Glutamatergic neuron (in vitro differentiated cells): ENCODE measurements around the gene TRPV2. TPM values are rescaled to one million over a fixed set of nuclear protein-coding genes. Genes with fewer than 3 reads are reported as not detected.
A peak's percentile ranks its signal among the peaks of the same experiment; 100 is the strongest.
"Not testable (repeated sequence)": the region's sequence is repeated elsewhere in the genome, so short reads cannot be mapped to it uniquely, and the experiment has no call there.

Experiments
- DNase-seq: peaks from one replicate; pipeline ENCODE4 v3.0.0; 2022
- H3K27ac Mint-ChIP-seq: one replicate; pipeline ENCODE4 v1.8.0; 2020; ENCODE audit warnings: mild to moderate bottlenecking, mixed read lengths, inconsistent platforms; ENCODE audit not compliant: unreplicated experiment
- H3K27me3 Mint-ChIP-seq: one replicate; pipeline ENCODE4 v1.8.0; 2020; ENCODE audit warnings: mild to moderate bottlenecking, moderate library complexity, mixed read lengths, inconsistent platforms; ENCODE audit not compliant: unreplicated experiment
- H3K36me3 Mint-ChIP-seq: one replicate; pipeline ENCODE4 v1.8.0; 2020; ENCODE audit warnings: mild to moderate bottlenecking, mixed read lengths, inconsistent platforms; ENCODE audit not compliant: unreplicated experiment
- H3K4me1 Mint-ChIP-seq: one replicate; pipeline ENCODE4 v1.8.0; 2020; ENCODE audit warnings: mild to moderate bottlenecking, low read depth, mixed read lengths, inconsistent platforms; ENCODE audit not compliant: unreplicated experiment
- H3K4me3 Mint-ChIP-seq: one replicate; pipeline ENCODE4 v1.8.0; 2020; ENCODE audit warnings: mild to moderate bottlenecking, mixed read lengths, inconsistent platforms; ENCODE audit not compliant: unreplicated experiment
- H3K9me3 Mint-ChIP-seq: one replicate; pipeline ENCODE4 v1.8.0; 2020; ENCODE audit warnings: mild to moderate bottlenecking, moderate library complexity, mixed read lengths, inconsistent platforms; ENCODE audit not compliant: unreplicated experiment
- total RNA-seq: library from RNA; stranded (reverse); fragmentation: NEBNext Ultra II Directional; extraction: Animal tissue kit (Norgen Biotek cat#: 25700); gene quantifications from one replicate; pipeline ENCODE4 v1.2.1, GENCODE V29; 2021; ENCODE audit not compliant: unreplicated experiment
- TF ChIP-seq, protein P1 (sequence below): fragments of 200-600 bp; sonication (generic); IDR thresholded peaks from one replicate; pipeline ENCODE4 v1.5.0; 2021; ENCODE audit not compliant: partially characterized antibody, unreplicated experiment

Gene TRPV2
- total RNA-seq, 1 donor from 2014 or later: 27.0 TPM

DNA sequence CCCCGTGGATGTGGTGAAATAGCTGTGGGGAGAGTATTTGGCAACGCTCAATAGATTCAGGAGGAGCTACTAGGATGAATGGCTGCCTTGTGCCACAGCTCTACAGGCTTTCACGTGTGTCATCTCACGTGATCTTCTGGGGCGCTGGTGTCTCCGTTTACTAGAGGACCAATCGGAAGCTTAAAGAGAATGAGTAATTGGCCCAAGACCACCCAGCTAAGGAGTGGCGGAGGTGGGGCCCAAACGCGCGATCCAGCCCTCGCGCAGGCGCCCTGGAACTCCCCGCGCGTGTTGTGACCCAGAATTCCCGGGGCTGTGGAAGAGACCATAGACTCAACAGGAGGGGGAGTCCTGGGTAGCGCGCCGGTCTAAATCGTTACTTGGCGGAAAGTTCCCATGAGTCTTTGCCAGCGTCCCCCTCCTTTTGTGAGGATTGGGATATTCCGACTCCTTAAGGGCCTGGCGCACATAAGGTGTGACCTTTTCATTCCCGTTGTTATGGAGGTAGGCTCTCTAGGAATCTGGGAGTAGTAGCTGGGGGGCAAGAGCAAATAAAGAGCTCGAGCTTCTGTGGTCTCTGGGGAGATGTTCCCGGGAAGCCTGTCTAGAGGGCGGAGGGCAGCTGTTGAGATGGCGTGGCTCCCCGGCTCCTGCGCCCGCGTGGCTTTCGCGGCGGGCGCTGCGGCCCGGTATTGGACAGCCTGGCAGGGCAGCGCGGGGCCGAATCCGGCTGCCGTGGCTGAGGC, 23.4 kb downstream of the TRPV2 start:
- TF ChIP-seq, protein P1, sequence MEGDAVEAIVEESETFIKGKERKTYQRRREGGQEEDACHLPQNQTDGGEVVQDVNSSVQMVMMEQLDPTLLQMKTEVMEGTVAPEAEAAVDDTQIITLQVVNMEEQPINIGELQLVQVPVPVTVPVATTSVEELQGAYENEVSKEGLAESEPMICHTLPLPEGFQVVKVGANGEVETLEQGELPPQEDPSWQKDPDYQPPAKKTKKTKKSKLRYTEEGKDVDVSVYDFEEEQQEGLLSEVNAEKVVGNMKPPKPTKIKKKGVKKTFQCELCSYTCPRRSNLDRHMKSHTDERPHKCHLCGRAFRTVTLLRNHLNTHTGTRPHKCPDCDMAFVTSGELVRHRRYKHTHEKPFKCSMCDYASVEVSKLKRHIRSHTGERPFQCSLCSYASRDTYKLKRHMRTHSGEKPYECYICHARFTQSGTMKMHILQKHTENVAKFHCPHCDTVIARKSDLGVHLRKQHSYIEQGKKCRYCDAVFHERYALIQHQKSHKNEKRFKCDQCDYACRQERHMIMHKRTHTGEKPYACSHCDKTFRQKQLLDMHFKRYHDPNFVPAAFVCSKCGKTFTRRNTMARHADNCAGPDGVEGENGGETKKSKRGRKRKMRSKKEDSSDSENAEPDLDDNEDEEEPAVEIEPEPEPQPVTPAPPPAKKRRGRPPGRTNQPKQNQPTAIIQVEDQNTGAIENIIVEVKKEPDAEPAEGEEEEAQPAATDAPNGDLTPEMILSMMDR: no peak
- H3K4me3 Mint-ChIP-seq: peak overlapping the region; percentile 98
- peaks cover 19% of the 10 kb centered on the region for H3K27me3 Mint-ChIP-seq
- H3K9me3 Mint-ChIP-seq: peaks cover 12% of the 10 kb centered on the region
- H3K27ac Mint-ChIP-seq: peak overlapping the region; percentile 99
- peak; percentile 95 for DNase-seq
- peaks cover 6% of the 10 kb centered on the region for H3K36me3 Mint-ChIP-seq
- H3K4me1 Mint-ChIP-seq: peaks cover 25% of the 10 kb centered on the region

DNA sequence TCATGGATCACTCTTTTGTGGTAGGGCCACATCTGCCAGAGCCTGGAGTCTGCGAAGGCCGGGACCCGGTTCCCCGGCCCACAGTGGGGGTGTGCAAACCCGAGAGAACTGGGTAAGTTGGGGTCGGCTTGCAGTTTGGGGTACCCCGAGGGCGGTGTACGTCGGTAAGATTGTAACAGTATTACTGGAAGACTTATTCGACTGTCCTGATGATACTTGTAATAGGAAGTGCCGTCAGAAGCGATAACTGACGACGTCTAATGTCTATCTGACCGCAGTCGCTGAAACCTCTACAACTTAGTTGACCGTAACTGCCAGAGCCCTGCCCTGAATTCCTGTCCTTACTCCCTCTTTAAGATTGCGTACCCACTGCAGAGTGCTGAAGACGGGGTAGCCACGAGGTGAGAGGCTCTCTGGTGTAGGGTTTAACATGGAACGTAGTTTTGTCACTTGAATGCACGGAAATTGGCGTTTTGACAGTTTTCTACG, 24.0 kb downstream of the TRPV2 start:
- Mint-ChIP-seq H3K27me3 (peaks cover 19% of the 10 kb centered on the region), H3K36me3 (peaks cover 6% of the 10 kb centered on the region), H3K9me3 (peaks cover 13% of the 10 kb centered on the region), H3K27ac (peak overlapping the region; percentile 99), H3K4me3 (peak overlapping the region; percentile 98), H3K4me1 (peaks cover 31% of the 10 kb centered on the region)
- TF ChIP-seq, protein P1: no peak
- no peak for DNase-seq

DNA sequence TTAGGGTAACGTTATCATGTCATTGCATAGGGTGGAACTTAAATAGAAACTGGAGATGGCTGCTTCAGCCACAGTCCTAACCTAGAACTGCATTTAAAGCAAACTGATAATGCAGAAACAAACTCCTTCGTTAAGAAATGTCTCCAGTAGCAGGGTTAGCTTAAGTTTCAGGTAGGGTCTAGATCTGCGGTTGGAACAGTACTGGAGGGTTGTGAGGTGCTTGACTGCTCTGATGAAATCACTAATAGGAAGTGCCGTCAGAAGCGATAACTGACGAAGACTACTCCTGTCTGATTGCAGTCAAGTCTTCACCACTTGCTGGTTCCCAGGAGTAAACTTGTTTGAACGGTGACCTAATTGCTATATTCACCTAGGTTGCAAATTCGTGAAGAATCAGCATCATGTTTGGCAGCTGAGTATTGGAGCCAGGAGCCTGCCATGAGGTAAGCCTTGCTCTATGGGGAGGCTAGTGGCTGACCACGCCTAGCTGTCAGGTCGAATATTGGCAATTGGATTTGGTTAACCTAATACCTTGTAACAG, 24.5 kb downstream of the TRPV2 start:
- peaks cover 6% of the 10 kb centered on the region for H3K36me3 Mint-ChIP-seq
- H3K4me3 Mint-ChIP-seq: peak overlapping the region; percentile 98
- peak overlapping the region; percentile 99 for H3K27ac Mint-ChIP-seq

DNA sequence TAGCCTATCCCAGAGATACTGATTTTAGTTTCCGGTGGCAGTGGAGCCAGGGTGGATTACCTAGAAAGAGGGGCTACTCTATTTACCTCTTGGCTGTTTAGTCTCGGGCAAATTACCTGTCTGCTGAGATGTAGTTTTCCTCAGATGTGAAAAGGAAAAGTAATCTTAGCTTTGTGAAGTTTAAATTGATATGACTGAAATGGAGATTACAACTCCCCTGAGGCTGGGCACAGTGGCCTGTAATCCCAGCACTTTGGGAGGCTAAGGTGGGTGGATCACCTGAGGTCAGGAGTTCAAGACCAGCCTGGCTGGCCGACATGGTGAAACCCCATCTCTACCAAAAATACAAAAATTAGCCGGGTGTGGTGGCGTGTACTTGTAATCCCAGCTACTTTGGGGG, 25.0 kb downstream of the TRPV2 start:
- Mint-ChIP-seq H3K27ac (peak overlapping the region; percentile 99), H3K4me1 (peaks cover 31% of the 10 kb centered on the region), H3K9me3 (peaks cover 17% of the 10 kb centered on the region), H3K4me3 (peak overlapping the region; percentile 98), H3K27me3 (peaks cover 19% of the 10 kb centered on the region)
- not testable (repeated sequence) for H3K36me3 Mint-ChIP-seq, DNase-seq

More for the DNA sequence above, 24.5 kb downstream of the TRPV2 start:
- peaks cover 14% of the 10 kb centered on the region for H3K9me3 Mint-ChIP-seq
- no peak for DNase-seq
- peaks cover 19% of the 10 kb centered on the region for H3K27me3 Mint-ChIP-seq
- H3K4me1 Mint-ChIP-seq: peaks cover 31% of the 10 kb centered on the region
- TF ChIP-seq, protein P1: no peak

DNA sequence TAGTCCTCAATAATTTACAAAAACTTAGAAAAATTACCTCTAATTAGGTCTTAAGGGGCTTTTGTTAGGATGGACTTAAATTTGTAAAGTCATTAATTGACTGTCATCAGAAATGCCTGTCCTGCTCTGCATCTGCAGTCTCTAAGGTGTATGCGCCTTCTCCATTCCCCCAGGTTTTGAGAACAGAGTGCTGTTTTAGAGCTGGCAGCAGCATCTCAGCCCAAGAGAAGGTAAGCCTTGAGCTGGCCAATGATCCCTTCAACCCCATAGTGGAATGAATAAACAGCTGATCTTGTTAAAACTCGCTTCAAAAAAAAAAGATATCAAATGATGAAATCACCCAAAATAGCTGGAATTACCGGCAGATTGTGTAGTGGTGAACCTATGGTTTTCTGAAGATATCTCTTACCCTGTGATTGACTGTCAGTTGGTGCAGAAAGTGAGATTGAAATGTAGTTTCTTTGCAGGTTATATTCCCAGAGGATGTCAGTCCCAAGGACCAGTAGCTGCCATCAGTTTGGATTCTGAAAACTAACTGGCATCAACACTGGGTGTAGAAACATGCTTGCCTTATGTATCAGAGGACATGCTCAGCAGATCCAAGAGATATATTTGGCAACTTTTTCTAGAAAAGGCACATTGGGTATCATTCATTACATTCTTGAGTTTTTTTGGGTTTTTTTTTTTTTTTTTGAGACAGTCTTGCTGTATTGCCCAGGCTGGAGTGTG, 25.7 kb downstream of the TRPV2 start:
- H3K4me3 Mint-ChIP-seq: peak overlapping the region; percentile 98
- H3K4me1 Mint-ChIP-seq: peaks cover 33% of the 10 kb centered on the region

More for the DNA sequence above, 25.7 kb downstream of the TRPV2 start:
- H3K27me3 Mint-ChIP-seq: peaks cover 16% of the 10 kb centered on the region
- peak overlapping the region; percentile 33 for H3K27ac Mint-ChIP-seq
- H3K36me3 Mint-ChIP-seq: peaks cover 6% of the 10 kb centered on the region
- DNase-seq: no peak
- TF ChIP-seq, protein P1: no peak
- peaks cover 16% of the 10 kb centered on the region for H3K9me3 Mint-ChIP-seq
